NB4 (cell line): Measurements from ENCODE around the gene CHST11.

Experiments used
- CTCF ChIP-seq: IDR thresholded peaks from one replicate; pipeline ENCODE4 v1.5.1; 2012; ENCODE audit warnings: low read depth, low read length
- MAX ChIP-seq: IDR thresholded peaks from 2 replicates; pipeline ENCODE4 v1.6.1; 2011; ENCODE audit warnings: low read depth, low read length
- MYC ChIP-seq: IDR thresholded peaks from 2 replicates; pipeline ENCODE4 v1.6.1; 2011; ENCODE audit warnings: low read depth, low read length
- POLR2A ChIP-seq: IDR thresholded peaks from 2 replicates; pipeline ENCODE4 v1.6.1; 2011; ENCODE audit warnings: mild to moderate bottlenecking; ENCODE audit not compliant: insufficient read length; ENCODE audit errors: extremely low read depth

GRCh38 chr12:104484079-104484478 lies 27.3 kb downstream of the CHST11 start:
- no peak for TF ChIP-seq POLR2A
- TF ChIP-seq CTCF, result no peak
- no peak for TF ChIP-seq MYC
- no peak for TF ChIP-seq MAX
